CD8-positive, alpha-beta memory T cell (primary cell): ENCODE data around the gene AHI1. TPM values are rescaled to one million over a fixed set of nuclear protein-coding genes. Genes with fewer than 3 reads are reported as not detected.

Experiments
- CTCF ChIA-PET: fragments of 350-600 bp; sonication (Branson Sonifier 250); formaldehyde crosslinking; loops from one replicate; lab custom pipeline; 2021; ENCODE audit warnings: antibody characterized with exemption; lab: Charles Lee
- POLR2A ChIA-PET: fragments of 350-600 bp; sonication (Branson Sonifier 250); formaldehyde crosslinking; loops from one replicate; lab custom pipeline; 2021; ENCODE audit warnings: antibody characterized with exemption; lab: Charles Lee
- DNase-seq, 5 donors: peaks; one replicate each; pipeline versions ENCODE4 v3.0.0 to v3.0.0-alpha.2; 2020 to 2022; ENCODE audit warnings: mixed read lengths in 1 of 5
- H3K27ac ChIP-seq: one replicate; pipeline ENCODE4 v1.7.0; 2013; ENCODE audit warnings: low read depth, mild to moderate bottlenecking, low read length, moderate library complexity
- H3K27me3 ChIP-seq: 2 replicates; pipeline ENCODE4 v1.7.0; 2013; ENCODE audit warnings: low read length, mild to moderate bottlenecking; ENCODE audit not compliant: insufficient read depth, poor library complexity, severe bottlenecking
- H3K36me3 ChIP-seq: 2 replicates; pipeline ENCODE4 v1.7.0; 2013; ENCODE audit warnings: mild to moderate bottlenecking, low read length, moderate library complexity; ENCODE audit not compliant: insufficient read depth
- H3K4me1 ChIP-seq: 2 replicates; pipeline ENCODE4 v1.7.0; 2013; ENCODE audit warnings: mild to moderate bottlenecking, low read length, moderate library complexity; ENCODE audit not compliant: insufficient read depth
- H3K4me3 ChIP-seq: 2 replicates; pipeline ENCODE4 v1.7.0; 2013; ENCODE audit warnings: mild to moderate bottlenecking, low read length
- H3K9me3 ChIP-seq: 2 replicates; pipeline ENCODE4 v1.7.0; 2013; ENCODE audit warnings: mild to moderate bottlenecking, low read length
- H3K27ac Mint-ChIP-seq, 8 donors: one replicate each; pipeline ENCODE4 v1.8.0; 2020 to 2021; ENCODE audit warnings: mixed read lengths in 8 of 8, mild to moderate bottlenecking in 6 of 8, inconsistent platforms in 3 of 8, moderate library complexity in 3 of 8
- H3K27me3 Mint-ChIP-seq, 2 donors: one replicate each; pipeline ENCODE4 v1.8.0; 2020 to 2021; ENCODE audit warnings: mixed read lengths in 2 of 2, mild to moderate bottlenecking in 1 of 2, moderate library complexity in 1 of 2
- H3K36me3 Mint-ChIP-seq, 3 donors: one replicate each; pipeline ENCODE4 v1.8.0; 2020 to 2021; ENCODE audit warnings: mixed read lengths in 3 of 3, inconsistent platforms in 1 of 3, mild to moderate bottlenecking in 1 of 3
- H3K4me1 Mint-ChIP-seq, 3 donors: one replicate each; pipeline ENCODE4 v1.8.0; 2020 to 2021; ENCODE audit warnings: mixed read lengths in 3 of 3, inconsistent platforms in 1 of 3, mild to moderate bottlenecking in 1 of 3
- H3K4me3 Mint-ChIP-seq, 7 donors: one replicate each; pipeline ENCODE4 v1.8.0; 2020 to 2021; ENCODE audit warnings: mixed read lengths in 7 of 7, mild to moderate bottlenecking in 6 of 7, moderate library complexity in 4 of 7, inconsistent platforms in 2 of 7
- H3K9me3 Mint-ChIP-seq, 5 donors: one replicate each; pipeline ENCODE4 v1.8.0; 2020 to 2022; ENCODE audit warnings: mixed read lengths in 5 of 5, mild to moderate bottlenecking in 3 of 5, moderate library complexity in 2 of 5, inconsistent platforms in 1 of 5
- polyA plus RNA-seq: library from polyadenylated mRNA; unstranded; fragments of 300-500 nt; fragmentation: Illumina TruSeq; gene quantifications from one replicate; pipeline ENCODE4 v1.2.3, GENCODE V29; 2021
- total RNA-seq, 2 experiments: library from RNA; stranded (reverse); gene quantifications; one replicate each; pipeline ENCODE4 v1.2.3, GENCODE V29; 2021

Gene AHI1
- total and polyA plus RNA-seq, 3 experiments from 2014 or later = 3.6 to 41.2 (median 41.1) TPM

DNA sequence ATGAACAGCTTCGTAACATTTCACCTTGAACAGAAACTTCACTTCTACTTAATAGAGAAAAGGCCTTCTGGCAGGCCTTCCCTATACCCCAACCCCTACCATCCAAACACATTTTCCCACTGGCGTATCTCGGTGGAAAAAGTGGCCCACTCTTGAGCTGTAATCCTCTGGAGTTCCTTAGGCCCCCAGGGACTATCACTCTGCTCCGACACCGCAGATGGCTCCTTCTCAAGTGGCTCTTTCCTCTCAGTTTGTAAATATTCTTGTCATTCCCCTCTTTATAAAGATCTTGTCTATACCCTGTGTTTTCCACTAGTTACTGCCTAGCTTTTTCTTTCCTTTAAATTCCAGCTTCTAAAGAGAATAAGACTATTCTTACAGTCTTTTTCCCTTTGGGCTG is 207.7 kb downstream of the AHI1 start:
- no peaks in the 10 kb centered on the region for H3K27me3 Mint-ChIP-seq
- ChIA-PET POLR2A (no interaction called here), CTCF (no interaction called here)

DNA sequence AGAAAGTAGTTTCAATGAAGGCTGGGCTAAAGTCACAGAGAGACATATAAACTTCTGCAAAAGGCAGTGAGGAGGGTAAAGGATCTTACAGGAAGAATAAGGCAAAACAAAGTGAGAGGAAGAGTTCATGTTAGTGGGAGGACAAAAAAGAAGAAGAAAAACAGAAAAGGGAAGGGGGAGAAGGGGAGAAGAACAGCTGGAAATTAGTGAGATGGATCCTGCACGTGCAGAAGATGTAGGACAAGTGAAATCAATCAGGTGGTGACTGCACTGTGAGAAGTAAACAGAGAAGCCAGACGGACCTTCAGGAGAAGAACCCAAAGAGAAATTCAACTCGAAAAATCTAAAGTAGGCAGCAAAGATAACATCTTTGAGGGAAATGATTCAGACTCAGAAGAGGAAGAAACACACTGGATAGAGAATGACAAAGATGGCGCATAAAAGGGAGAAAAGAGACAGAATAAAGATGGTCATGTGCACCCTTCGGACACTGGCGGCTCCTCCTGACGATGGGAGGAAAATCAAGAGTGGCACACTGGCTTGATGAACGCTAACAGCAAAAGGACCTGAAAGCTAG is 210.5 kb downstream of the AHI1 start:
- Histone ChIP-seq H3K36me3 (no peaks in the 10 kb centered on the region), H3K4me1 (no peaks in the 10 kb centered on the region), H3K27ac (no peak overlapping the region), H3K27me3 (no peaks in the 10 kb centered on the region), H3K9me3 (no peaks in the 10 kb centered on the region), H3K4me3 (no peak overlapping the region)
- ChIA-PET POLR2A (no interaction called here), CTCF (no interaction called here)
- no peak overlapping the region for H3K4me3 Mint-ChIP-seq
- DNase-seq = no peak
- peaks cover 0 to 5% (median 3%) of the 10 kb centered on the region in 3 donors for H3K36me3 Mint-ChIP-seq
- H3K27me3 Mint-ChIP-seq = no peaks in the 10 kb centered on the region
- H3K27ac Mint-ChIP-seq = no peak overlapping the region
- no peaks in the 10 kb centered on the region for H3K4me1 Mint-ChIP-seq
- no peaks in the 10 kb centered on the region for H3K9me3 Mint-ChIP-seq

More for the DNA sequence above, 207.7 kb downstream of the AHI1 start:
- no peaks in the 10 kb centered on the region for H3K27me3 ChIP-seq
- no peak overlapping the region for H3K4me3 Mint-ChIP-seq
- no peaks in the 10 kb centered on the region for H3K36me3 ChIP-seq
- no peaks in the 10 kb centered on the region for H3K4me1 Mint-ChIP-seq
- H3K36me3 Mint-ChIP-seq = peaks cover 0 to 8% (median 3%) of the 10 kb centered on the region in 3 donors
- no peak overlapping the region for H3K27ac ChIP-seq
- H3K27ac Mint-ChIP-seq = no peak overlapping the region
- H3K4me3 ChIP-seq = no peak overlapping the region
- H3K9me3 ChIP-seq = no peaks in the 10 kb centered on the region
- DNase-seq = no peak
- no peaks in the 10 kb centered on the region for H3K9me3 Mint-ChIP-seq
- H3K4me1 ChIP-seq = no peaks in the 10 kb centered on the region

DNA sequence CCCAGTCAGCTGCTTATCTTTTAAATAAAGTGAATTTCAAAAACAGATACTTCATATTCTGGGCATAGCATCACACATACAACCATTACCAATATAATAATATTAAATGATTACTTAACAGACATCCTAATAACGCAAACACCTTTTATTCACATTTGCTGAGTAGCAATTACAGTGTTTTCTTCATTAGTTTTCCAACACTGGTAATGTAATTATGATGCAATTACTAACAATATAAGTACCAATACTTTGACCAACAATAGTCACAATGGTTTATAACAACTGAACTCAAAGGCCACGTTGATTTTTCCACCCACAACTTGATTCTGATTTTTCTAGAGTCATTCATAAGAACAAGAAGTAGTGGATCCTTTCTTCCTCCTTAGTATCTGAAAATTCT is 212.4 kb downstream of the AHI1 start:
- no peak overlapping the region for H3K27ac Mint-ChIP-seq
- no peak overlapping the region for H3K4me3 Mint-ChIP-seq
- Histone ChIP-seq H3K36me3 (no peaks in the 10 kb centered on the region), H3K27me3 (no peaks in the 10 kb centered on the region), H3K27ac (no peak overlapping the region), H3K9me3 (no peaks in the 10 kb centered on the region), H3K4me1 (no peaks in the 10 kb centered on the region), H3K4me3 (no peak overlapping the region)
- ChIA-PET CTCF (no interaction called here), POLR2A (no interaction called here)
- H3K27me3 Mint-ChIP-seq = no peaks in the 10 kb centered on the region
- H3K9me3 Mint-ChIP-seq = no peaks in the 10 kb centered on the region
- H3K4me1 Mint-ChIP-seq = no peaks in the 10 kb centered on the region
- H3K36me3 Mint-ChIP-seq = peaks cover 0 to 5% (median 3%) of the 10 kb centered on the region in 3 donors
- DNase-seq = no peak

DNA sequence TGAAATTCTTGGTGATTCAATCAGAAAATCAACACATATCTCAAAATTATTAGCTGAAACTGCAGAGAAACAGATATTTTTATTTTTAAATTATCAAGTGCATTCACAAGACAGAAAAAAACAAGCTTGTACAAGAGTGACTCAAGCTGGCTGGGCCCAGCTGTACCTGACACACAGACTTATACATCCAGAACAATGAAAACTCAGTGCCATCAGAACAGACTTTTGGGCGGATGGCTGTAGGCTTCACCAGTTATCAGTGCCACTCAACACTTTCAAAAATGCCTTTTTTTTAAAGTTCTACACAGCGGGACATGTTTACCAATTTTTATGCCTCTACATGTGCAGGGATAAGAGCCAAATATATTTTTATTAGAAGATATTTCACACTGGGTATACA is 213.6 kb downstream of the AHI1 start:
- Histone ChIP-seq H3K9me3 (no peaks in the 10 kb centered on the region), H3K27ac (no peak overlapping the region), H3K4me1 (no peaks in the 10 kb centered on the region), H3K4me3 (no peak overlapping the region), H3K36me3 (no peaks in the 10 kb centered on the region), H3K27me3 (no peaks in the 10 kb centered on the region)
- ChIA-PET CTCF (no interaction called here), POLR2A (no interaction called here)
- no peak for DNase-seq
- Mint-ChIP-seq H3K9me3 (no peaks in the 10 kb centered on the region), H3K4me3 (no peak overlapping the region), H3K4me1 (no peaks in the 10 kb centered on the region), H3K36me3 (peaks cover 0 to 5% (median 3%) of the 10 kb centered on the region in 3 donors), H3K27me3 (no peaks in the 10 kb centered on the region), H3K27ac (no peak overlapping the region)

DNA sequence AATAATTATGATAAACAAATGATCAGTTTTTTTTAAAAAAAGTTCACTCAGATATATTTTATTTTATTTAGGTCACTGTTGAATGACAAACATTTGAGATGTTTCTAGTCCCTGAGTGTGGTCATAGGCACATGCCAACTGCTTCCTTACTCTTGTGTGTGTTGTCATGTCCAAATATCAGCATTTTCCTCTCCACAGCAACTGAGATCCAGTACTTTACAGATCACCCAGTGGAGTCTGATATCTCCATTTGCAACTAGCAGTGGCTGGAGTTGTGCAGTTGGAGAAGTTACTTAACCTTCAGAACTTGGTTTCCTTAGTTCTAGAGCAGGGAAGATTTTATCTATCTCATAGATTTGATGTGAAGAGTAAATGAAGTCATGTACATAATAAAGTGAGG is 215.1 kb downstream of the AHI1 start:
- Histone ChIP-seq H3K9me3 (no peaks in the 10 kb centered on the region), H3K27me3 (no peaks in the 10 kb centered on the region), H3K36me3 (no peaks in the 10 kb centered on the region), H3K27ac (no peak overlapping the region), H3K4me1 (no peaks in the 10 kb centered on the region), H3K4me3 (no peak overlapping the region)
- no peaks in the 10 kb centered on the region for H3K27me3 Mint-ChIP-seq
- no peaks in the 10 kb centered on the region for H3K4me1 Mint-ChIP-seq
- DNase-seq = no peak
- H3K36me3 Mint-ChIP-seq = peaks cover 0 to 2% (median 1%) of the 10 kb centered on the region in 3 donors
- ChIA-PET POLR2A (no interaction called here), CTCF (no interaction called here)
- no peaks in the 10 kb centered on the region for H3K9me3 Mint-ChIP-seq
- H3K27ac Mint-ChIP-seq = no peak overlapping the region
- H3K4me3 Mint-ChIP-seq = no peak overlapping the region

DNA sequence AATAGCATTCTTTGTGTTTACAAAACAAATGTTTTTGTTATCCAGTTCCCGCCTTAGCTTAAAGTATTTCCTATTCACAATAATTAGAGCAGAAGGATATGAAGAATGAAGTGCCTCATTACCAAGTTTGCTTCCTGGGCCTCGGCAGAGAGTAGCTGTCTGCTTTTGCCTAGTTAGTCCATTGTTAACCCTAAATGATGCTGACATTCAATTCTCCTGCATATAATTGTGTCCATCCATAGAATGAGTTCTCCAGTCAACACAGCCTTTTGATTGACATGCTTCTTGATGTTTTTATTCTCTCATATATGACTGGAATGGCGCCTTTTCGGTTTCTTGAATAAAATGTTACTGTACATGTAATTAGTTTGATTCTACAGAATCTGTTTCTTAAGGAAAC is 215.6 kb downstream of the AHI1 start:
- Histone ChIP-seq H3K27ac (no peak overlapping the region), H3K9me3 (no peaks in the 10 kb centered on the region), H3K4me1 (no peaks in the 10 kb centered on the region), H3K36me3 (no peaks in the 10 kb centered on the region), H3K27me3 (no peaks in the 10 kb centered on the region), H3K4me3 (no peak overlapping the region)
- no peaks in the 10 kb centered on the region for H3K4me1 Mint-ChIP-seq
- no peak overlapping the region for H3K27ac Mint-ChIP-seq
- no peak overlapping the region for H3K4me3 Mint-ChIP-seq
- H3K36me3 Mint-ChIP-seq = peaks cover 0 to 2% (median 1%) of the 10 kb centered on the region in 3 donors
- peaks cover 0 to under 1% (median 0%) of the 10 kb centered on the region in 5 donors for H3K9me3 Mint-ChIP-seq
- ChIA-PET POLR2A (no interaction called here), CTCF (no interaction called here)
- peaks cover 0 to under 1% of the 10 kb centered on the region in 2 donors for H3K27me3 Mint-ChIP-seq
- DNase-seq = no peak

DNA sequence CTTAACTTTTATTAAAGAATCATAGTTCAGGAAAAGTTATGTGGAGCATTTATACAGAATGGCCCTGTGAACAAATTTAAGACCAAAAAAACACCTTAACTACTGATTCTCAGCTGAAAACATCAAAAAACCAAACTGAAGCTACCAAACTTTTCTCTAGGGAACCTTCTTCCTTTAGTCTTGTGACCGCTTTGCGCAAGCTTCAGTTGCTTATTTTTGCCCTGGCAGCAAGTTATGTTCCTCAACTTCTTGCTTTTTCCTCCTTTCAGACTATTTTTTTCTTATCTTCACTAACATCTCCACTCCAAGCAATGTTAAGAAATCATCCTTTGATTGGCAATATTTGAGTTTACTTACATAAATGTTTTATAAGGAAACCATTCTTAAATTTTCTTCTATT is 216.3 kb downstream of the AHI1 start:
- POLR2A ChIA-PET = no interaction called here
- H3K36me3 Mint-ChIP-seq = peaks cover 0 to 2% (median 0%) of the 10 kb centered on the region in 3 donors
- no peak for DNase-seq
- CTCF ChIA-PET = no interaction called here
- Histone ChIP-seq H3K9me3 (no peaks in the 10 kb centered on the region), H3K27ac (no peak overlapping the region), H3K4me3 (no peak overlapping the region), H3K4me1 (no peaks in the 10 kb centered on the region), H3K36me3 (no peaks in the 10 kb centered on the region), H3K27me3 (no peaks in the 10 kb centered on the region)
- no peak overlapping the region for H3K4me3 Mint-ChIP-seq
- H3K27me3 Mint-ChIP-seq = peaks cover 0 to 7% of the 10 kb centered on the region in 2 donors
- H3K4me1 Mint-ChIP-seq = no peaks in the 10 kb centered on the region
- H3K9me3 Mint-ChIP-seq = peaks cover 0 to 2% (median 0%) of the 10 kb centered on the region in 5 donors
- H3K27ac Mint-ChIP-seq = no peak overlapping the region

DNA sequence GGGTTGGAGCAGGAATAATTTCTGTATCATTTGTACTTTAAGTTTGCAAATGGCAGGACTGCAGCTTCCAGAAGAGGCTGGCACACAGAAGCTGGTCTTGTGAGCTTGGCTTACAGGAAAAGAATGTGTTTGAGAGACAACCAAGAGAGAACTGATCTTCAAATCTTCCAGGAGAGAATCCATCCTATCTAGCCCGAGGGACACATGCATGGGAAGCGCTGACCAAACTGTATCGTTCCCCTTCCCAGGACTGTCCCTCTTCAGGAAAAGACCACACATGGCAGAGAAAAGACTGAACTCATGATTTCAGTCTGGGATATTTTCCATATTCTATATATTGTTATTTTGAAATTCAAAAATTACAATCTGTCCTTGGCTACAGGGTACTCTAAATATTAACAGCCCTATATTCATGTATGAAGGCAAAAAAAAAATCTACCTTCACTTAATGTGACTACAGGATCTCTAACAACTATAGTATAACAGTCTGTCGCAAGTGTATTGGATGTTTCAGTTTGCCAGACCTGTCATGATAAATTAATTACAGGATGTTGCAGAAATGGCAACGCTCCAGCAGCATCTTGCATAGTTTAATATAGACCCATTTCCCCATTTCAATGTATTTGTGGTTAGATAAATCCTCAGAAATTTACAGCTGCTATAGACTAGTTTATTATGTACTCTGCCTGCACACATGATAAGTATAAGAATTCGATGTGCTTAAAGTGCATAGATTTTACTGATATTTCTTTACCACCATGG is 217.0 kb downstream of the AHI1 start:
- no peaks in the 10 kb centered on the region for H3K4me1 Mint-ChIP-seq
- no peaks in the 10 kb centered on the region for H3K27me3 ChIP-seq
- POLR2A ChIA-PET = no interaction called here

More for the DNA sequence above, 217.0 kb downstream of the AHI1 start:
- Mint-ChIP-seq H3K4me3 (no peak overlapping the region), H3K27ac (no peak overlapping the region), H3K27me3 (peaks cover 0 to 7% of the 10 kb centered on the region in 2 donors), H3K36me3 (peaks cover 0 to 2% (median 0%) of the 10 kb centered on the region in 3 donors), H3K9me3 (peaks cover 0 to 2% (median 0%) of the 10 kb centered on the region in 5 donors)
- CTCF ChIA-PET = no interaction called here
- no peak overlapping the region for H3K4me3 ChIP-seq
- no peak for DNase-seq
- no peaks in the 10 kb centered on the region for H3K4me1 ChIP-seq
- H3K36me3 ChIP-seq = no peaks in the 10 kb centered on the region
- H3K9me3 ChIP-seq = no peaks in the 10 kb centered on the region
- no peak overlapping the region for H3K27ac ChIP-seq
